HG03342 (cell line): ENCODE data around the gene SLK.

ENCODE experiments used
- ATAC-seq: cut with Tn5 transposase; IDR thresholded peaks from one replicate; pipeline ENCODE4 v1.9.1; 2021; ENCODE audit warnings: mild to moderate bottlenecking, moderate library complexity; ENCODE audit not compliant: unreplicated experiment

SLK gene

DNA sequence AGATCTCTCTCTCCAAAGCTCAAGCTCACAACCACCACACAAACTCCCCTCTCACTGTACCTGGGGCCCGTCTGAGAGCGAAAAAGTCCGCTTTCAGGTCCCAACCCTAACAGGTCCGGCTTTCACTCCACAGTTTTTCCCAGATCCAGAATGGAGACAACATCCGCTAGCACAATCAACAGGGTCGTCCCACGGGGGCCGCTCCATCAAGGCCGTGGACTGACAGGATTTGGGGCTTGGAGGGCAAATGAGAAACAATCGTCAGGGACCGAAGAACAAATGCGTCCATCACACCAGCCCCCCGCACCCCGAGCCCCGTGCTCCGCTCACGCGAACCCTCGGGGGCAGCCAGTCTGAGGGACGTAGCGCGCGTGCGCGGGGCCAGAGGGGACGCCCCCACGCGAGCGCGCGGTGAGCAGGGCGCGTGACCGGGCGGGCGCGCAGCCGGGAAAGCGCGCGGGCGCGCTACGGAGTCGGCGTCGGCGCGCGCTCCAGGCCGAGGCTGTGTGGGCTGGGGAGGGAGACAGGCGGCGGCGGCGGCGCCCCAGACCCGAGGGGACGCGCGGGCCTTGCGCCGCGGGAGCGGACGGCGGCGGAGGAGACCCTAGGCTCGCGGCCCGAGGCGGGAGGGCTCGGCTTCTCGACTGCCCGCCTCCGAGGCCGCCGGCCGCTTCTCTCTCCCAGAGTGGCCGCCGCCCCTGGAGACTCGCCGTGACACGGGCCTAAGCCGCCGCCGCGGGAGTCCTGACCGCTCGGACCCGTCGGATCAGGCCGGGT is at the start of gene SLK:
Gene SLK, plus strand, starts transcription at position 470 of the 777 bp plus-strand sequence. CDS start 606 bp downstream, outside the sequence.
- peak; percentile 75 for ATAC-seq

DNA sequence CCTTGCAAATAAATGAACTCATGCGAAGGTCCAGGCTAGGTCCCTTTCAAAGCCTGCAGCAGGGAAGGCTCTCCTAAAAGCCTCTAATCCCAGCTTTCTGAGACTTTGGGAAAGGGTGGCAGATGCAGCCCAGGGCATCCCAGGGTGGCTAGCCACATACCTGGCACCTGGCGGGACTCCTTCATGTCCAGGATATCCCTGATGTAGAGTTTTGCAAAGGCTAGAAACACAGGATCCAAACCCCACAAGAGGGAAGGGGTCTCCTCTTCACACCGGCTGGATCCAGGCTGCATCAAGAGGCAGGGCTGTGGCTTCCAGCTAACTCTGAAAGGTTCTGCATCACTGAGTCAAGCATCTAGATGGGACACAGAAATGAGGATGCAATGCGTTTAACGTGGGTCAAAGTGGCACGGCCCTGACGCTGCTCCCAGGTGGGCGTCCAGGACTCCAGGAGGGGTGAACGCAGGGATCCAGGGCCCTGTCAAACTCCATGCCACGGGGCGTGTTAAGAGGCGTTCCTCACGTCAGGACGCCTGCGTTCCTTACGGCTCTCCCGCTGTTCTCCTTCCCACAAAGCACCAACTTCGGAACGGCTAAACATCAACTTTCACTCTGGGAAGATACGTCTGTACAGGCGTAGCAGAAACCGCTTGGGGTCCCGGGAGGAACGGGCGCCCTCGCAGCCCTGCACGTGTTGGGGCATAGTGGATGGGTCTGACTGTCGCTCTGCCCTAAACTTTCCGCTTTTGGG is 49.5 kb upstream of the SLK start:
- ATAC-seq: peak; percentile 7

DNA sequence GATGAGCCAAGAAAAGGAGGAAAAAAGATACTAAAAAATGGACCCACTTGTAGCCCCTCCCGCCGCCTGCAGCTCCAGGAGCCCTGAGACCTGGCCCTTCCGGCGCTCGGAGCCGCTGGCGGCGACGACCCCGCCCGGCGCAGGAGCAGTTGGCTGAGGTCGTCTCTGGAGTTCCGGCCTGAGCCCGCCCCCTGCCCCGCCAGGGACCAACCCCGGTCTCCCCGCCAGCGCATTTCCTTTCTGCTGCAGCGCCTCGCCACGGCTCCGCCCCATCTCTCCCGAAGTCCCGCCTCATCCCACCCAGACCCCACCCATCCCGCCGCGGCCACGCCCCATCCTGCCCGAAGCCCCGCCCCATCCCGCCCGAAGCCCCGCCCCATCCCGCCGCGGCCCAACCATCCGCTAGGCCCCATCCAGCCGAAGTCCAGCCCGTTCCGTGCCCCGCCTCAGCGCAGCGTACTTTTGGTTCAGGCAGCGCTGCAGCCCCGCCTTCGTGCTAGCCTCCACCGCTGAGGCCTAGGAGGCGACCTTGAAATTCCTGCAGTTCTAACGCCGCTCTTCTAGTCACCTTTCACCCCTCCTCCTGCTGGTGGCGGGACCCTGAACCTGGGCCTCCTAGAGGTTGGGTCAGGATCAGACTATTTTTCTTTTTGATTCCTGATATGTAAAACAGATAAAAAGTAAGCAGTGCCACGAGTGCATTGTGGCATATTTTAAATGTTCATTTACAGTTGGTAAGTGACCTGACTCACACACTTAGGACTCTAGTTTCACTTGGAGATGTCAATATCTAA is 48.7 kb upstream of the SLK start, which contains the start of gene STN1:
Gene STN1, minus strand, starts transcription at position 132 of the 794 bp plus-strand sequence. CDS start 590 bp downstream, outside the sequence.
- peak; percentile 91 for ATAC-seq

DNA sequence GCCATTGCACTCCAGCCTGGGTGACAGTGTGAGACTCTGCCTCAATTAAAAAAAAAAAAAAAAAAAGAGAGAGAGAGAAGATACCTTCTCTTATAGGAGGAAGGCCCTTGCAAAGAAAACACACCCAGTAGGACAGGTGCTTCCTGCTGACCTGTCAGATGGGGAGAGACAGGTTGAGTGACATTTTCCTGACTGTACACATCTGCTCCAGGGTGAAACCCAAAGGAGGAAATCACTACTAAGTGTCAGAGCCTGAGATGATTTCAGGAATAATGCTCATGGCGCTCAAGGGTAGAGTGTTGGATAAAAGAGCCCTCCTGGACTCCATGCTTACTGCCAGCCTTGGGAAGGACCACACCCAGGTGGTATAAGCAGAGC is 47.3 kb upstream of the SLK start:
- no peak for ATAC-seq

DNA sequence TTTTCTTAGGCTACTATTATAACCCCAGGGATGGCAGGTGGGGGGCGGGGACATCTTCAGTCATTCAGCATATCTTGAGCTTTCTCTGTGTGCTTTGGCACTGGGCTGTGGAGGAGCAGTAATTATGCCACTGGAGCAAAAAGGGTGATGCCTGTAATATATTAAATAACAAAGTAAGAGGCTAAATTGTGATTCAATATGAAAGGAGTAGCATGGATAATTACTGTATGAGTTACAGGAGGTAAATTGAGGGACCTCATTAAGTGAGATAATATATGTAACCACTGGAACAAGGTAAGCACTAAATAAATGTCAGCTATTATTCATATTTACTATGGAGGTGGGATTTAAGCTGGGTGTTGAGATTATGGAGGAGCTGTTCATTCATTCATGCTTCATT is 45.7 kb upstream of the SLK start:
- ATAC-seq: no peak

DNA sequence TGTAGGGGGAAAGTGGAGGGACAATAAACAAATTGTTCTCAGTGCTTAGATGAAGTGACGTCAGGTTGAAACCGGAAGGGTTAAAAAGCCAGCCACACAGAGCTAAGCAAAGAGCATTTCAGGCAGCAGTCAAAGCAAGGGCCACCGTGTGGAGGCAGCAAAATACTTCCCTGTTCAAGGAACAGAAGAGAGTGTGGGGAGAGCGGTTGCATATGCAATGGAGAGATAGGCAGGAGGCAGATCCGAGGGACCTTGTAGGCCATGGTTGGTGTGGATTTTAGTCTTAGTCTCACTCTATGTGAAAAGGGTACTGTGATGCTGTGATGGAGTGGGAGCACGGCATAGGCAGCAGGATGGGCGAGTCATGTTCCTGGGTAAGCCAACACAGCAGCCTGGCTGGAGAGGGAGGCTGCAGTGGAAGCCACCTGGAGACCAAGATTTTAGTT is 45.2 kb upstream of the SLK start:
- peak; percentile 29 for ATAC-seq

DNA sequence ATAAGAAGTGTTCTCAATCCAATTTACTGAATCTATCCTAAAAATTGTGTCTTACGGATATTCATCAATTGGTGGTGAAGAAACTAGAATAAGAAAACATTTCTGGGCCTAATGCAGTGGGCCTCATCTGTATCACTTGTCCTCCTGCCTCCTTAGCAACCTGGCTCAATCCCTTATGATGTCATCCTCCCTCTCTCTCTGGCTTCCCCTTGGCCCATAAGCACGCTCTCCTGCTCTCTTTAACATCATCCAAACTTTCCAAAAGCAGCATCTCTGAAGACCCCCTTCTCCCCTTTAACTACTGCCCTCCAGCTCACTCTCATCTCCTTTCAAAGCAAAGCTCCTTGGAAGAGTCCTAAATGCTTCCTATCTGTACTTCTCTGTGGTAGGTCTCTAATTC is 44.3 kb upstream of the SLK start:
- ATAC-seq: no peak

DNA sequence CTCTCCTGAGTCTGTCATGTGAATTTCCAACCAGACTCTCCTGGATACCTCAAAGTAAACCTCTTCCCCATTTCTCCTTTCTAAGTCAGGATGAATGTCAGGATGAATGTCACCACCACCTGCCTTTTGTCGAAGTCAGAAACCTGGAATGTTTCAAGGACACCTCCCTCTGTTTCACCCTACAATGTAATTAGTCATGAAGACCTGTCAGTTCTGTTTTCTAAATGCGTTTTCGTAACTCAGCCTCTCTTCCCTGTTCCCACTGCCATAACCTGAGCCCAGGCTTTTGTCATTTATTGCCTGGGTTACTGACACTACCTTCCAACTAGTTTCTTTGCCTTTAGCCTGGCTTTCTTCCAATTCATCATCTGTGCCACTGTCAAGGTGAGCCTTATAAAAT is 43.4 kb upstream of the SLK start:
- ATAC-seq: no peak

DNA sequence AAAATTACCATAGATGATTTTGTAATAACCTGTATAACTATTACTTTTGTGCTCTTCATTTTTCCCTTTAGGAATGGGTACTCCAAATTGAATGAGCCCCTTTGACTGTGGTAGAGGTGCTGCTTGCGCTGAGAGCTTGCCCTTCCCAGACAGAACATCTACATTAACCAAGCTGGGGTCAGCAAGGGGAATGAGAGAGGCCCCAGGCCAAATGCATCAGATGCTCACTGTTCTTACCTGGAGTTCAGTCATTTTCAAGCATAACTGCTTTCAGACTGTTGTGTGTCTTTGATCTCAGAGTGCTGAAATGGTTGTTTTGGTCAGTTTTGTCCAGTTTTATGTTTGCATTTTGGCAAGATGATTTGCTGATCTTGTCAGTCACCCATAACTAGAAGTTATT is 41.3 kb upstream of the SLK start:
- no peak for ATAC-seq

DNA sequence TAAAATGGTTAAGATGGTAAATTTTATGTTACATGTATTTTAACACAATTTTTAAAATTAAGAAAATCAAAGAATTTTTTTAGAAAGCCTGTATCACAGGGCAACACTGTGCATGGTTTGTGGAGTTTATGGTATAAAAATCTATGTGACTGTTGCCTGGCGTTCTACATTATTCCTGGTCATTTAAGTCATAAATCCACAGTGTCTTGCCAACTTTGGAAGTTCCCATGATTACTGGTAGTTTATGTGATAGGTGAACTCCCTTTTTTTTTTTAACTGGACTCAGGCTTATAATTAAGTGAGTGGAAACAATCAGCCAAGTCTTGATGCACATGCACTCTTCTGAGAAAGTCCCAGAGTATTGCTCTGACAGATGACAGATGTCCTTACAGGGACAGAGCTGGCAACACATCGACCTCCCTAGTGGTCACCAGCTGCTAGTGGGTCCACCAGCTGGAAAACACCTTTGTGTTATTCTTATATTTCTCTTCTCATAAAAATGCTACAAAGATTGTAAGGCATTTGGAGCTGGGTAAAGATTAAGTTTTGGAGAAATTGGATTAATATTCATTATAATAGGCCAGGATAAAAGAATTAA is 40.1 kb upstream of the SLK start:
- ATAC-seq: no peak

DNA sequence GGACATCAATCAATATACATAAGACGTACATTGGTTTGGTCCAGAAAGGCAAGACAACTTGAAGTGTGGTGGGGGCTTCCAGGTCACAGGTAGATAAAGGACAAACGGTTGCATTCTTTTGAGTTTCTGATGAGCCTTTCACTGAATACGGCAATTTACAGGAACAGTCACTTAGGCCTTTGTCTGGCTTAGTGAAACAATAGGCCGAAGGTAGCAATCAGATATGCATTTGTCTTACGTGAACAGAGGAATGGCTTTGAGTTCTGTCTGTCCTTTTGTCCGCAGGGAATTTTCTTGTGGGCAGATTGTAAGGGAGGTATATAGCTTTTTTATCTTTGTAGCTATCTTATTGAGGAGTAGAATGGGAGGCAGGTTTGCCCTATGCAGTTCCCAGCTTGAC is 38.2 kb upstream of the SLK start:
- ATAC-seq: no peak

DNA sequence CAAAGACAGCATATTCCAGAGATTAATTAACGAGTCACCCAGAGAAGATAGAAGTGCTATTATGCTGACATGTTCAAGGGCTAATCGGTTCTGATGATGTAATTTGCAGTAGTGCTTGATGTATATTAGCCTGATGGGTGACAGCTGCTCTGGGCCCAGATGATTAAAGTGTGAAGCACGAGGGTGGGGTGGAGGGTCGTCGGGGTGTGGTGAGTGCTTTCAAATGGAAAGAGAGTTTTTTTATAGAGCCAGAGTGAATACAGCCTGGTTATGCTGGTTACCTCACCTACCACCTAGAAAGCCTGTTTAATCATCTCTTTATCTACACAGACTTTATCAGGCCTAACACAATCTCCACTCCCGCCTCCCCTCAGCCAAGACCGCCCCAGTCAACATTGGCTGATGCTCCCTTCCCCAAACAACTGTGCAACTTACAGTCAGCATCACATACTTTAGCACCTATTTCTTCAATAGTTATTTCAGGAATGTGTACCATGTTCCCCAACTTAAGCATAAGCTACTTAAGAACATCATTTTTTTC is 37.5 kb upstream of the SLK start:
- ATAC-seq: no peak

DNA sequence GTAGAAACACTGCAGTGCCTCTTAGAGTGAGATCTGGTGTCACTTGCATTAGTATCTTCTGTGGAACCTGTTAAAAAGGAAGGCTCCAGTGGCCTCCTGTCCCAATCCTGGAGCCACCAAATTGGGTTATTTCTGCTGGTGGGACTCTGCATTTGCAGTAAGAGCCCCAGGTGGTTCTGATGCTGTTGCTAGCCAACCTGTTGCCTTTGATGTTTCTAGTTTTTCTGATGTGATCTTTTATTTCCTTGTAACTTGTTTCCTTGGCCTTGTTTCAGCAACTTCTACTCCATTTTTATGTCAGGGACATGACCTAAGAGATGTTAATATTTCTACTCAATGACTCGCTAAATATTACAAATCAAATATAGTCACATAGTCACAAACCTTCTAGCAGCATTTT is 36.5 kb upstream of the SLK start:
- no peak for ATAC-seq

DNA sequence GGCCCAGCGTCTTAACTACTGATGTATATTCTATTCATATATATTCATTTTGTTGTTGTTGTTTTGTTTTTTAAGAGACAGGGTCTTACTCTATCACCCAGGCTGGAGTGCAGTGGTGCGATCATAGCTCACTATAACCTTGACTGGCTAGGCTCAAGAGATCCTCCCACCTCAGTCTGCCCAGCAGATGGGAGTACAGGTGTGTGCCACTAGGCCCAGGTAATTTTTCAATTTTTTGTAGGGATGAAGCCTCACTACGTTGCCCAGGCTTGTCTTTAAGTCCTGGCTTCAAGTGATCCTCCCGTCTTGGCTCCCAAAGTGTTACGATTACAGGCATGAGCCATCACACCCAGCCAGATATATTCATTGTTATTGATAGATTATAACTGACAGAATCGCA is 36.1 kb upstream of the SLK start:
- no peak for ATAC-seq

DNA sequence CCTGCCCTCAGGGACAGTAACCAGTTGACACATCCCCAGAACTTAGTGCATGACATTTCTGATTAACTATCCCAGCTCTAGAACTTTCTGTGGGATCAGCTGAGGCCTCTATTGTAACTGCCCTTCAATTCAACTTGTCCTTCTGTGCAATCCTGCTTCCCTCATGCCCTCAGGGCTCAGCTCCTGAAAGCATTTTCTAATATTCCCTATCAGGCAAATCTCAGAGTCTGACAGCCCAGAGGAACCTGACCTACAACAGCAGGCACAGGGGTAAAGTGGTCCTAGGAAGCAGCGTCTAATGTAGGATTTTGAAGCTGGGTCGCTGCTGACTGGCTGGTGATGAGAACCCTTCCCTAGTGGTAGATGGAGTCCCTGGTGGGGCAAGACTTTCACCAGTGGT is 35.3 kb upstream of the SLK start:
- ATAC-seq: no peak

DNA sequence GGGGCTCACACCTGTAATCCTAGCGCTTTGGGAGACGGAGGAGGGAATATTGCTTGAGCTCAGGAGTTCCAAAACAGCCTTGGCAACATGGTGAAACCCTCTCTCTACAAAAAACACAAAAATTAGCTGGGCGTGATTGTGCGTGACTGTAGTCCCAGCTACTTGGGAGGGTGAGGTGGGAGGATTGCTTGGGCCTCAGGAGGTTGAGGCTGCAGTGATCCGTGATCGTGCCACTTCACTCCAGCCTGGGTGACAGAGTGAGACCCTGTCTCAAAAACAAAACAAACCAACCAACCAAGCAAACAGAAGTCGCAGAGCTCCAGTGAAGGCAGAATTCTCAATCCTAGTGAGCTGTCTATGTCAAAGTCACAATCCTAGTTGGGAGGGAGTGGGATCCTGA is 34.7 kb upstream of the SLK start:
- ATAC-seq: no peak

DNA sequence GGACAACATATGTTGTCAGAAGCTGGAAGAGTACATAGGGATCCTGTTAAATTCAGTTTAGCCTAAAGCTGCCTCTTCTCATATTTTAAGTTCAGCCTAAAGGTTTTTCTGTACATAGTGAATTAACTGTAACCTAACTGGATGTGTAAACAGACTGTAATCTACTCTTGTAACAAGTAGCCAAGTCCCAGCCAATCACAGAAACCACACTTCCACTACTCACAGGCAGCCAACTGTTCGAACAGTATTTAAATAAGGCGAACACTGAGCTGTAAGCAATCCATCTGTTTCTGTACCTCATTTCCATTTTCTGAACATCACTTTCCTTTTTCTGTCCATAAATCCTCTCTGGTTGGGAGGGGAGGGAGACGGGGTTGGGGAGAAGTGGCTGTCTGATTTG is 34.0 kb upstream of the SLK start:
- ATAC-seq: no peak

DNA sequence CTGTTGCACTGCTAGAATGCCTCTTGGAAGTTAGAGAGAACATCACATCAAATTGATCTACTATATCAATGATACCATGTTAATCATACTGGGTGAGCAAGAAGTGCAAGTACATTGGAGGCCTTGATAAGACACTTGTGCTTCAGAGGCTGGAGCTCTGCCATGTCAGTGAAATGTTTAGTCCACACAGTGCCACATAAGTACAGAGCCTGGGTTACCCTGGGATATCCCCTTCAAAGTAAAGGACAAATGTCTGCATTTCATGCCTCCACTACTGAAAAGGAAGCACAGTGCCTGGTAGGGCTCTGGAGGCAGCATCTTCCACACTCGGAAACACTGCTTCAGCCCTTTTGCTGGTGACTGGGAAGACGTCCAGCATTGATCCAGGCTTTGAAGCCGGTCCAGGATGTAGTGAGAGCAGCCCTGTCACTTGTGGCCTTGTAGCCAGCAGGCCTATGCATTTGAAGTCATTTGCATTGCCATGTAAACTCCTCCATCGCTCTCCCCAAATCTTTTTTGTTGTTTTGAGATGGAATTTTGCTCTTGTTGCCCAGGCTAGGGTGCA is 33.3 kb upstream of the SLK start:
- no peak for ATAC-seq

DNA sequence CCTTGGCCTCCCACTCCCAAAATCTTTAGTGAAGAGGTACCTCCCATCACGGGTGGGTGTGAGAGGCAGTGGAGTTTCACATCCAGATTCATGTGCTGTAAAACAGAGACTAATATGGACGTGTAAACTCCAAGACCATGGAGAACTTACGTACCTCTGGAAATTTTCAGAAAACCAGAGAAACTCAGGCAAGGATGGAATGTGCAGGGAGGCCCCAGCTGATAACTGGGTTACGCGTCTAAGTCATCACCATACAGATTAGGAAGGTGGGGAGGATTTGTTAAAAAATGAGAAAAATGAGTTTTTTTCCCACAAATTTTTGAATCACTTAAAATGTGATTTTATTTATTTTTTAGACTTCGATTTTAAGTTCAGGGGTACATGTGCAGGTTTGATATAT is 32.6 kb upstream of the SLK start:
- no peak for ATAC-seq

DNA sequence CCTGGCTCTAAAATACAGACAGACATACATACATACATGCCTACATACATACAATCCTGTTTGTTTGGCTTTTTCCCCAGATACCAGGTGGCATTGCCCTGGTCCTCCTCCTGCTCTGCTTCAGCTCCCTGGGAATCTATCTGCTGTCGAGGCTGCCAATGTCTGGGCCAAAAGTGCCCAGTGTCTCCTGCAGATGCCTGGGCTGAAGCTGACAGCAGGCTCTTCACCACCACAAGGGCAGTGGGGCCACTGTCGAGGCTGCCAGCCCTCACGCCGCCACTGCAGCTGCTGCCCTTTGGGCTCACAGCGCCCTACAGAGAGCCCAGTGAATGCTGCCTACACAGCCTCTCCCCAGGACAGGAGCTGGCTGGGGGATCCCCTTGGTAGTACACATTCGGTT is 30.9 kb upstream of the SLK start:
- ATAC-seq: no peak

DNA sequence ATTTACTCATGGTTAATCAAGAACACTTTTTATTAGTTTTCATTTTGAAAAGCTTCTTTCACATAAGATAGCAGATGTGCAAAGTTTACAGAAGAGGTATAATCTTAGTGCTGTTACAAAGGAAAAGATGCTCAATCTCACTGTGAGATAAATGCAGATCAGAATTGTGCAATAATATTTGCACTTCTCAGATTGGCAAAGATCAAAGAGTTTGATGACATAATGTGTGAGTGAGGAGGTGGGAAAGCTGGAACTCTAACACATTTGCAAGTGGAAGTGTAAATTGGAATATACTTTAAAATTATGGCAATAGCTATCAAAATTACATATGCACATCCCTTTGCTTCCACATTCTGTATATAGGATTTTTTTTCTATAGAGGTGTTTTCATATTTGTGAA is 27.4 kb upstream of the SLK start:
- no peak for ATAC-seq
